ENCODE results near the gene DPAGT1.

Gene DPAGT1

DNA sequence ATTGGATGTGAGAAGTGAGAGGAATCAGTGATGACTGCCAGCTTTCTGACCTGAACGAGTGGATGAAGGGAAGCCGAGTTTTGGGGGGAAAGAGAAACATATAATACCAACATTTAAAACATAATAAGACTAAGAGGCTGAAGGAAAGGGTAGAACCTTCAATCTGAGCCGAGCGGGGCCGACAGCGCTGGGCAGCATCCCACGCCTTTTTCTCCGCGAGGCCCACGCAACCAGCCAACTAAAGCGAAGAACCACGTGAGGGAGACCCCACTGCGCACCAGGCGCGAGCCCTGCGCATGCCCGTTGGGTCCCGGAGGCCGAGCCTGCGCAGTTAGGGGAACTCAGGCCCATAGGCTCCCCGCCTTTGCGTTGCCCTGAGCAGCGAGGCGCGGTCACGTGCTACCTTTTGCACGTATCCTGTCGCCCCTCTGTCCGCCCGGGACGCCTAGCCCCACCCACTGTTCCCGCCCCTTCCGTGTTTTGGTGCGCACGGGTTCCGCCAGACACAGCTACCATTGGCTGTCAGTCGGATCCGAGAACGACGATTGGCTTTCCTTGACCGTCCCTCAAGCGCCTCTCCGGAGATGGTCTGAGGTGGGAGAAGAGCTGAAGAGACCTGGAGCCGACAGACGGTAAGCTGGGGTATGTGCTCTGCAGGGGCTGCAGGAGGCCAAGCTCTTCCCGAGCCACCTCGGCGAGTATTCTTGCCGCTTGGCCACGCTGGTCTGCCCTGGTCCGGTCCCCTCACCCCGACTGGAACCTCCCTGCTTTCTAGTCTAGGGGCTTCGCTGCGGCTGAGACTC is 19.6 kb upstream of the DPAGT1 start, which contains the start of gene HINFP (continued):
- TF ChIP-seq, protein P1, sequence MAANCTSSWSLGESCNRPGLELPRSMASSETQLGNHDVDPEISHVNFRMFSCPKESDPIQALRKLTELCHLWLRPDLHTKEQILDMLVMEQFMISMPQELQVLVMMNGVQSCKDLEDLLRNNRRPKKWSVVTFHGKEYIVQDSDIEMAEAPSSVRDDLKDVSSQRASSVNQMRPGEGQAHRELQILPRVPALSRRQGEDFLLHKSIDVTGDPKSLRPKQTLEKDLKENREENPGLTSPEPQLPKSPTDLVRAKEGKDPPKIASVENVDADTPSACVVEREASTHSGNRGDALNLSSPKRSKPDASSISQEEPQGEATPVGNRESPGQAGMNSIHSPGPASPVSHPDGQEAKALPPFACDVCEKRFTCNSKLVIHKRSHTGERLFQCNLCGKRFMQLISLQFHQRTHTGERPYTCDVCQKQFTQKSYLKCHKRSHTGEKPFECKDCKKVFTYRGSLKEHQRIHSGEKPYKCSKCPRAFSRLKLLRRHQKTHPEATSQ (tag by site-specific recombination; IDR thresholded peaks at IDR 0.05) = no peak
- TF ChIP-seq CTCF (tag by site-specific recombination; IDR thresholded peaks at IDR 0.05) (no peak), ZNF366 (tag by site-specific recombination; conservative IDR thresholded peaks at IDR 0.05) (peak; percentile 75), ZNF558 (tag by site-specific recombination; IDR thresholded peaks at IDR 0.05) (no peak), ZNF354C (tag by site-specific recombination; IDR thresholded peaks at IDR 0.05; ENCODE audit: borderline replicate concordance, low read depth) (no peak), FEZF1 (tag by site-specific recombination; IDR thresholded peaks at IDR 0.05) (no peak), MZF1 (tag by site-specific recombination; IDR thresholded peaks at IDR 0.05; ENCODE audit: borderline replicate concordance) (no peak), ZNF521 (tag by site-specific recombination; IDR thresholded peaks at IDR 0.05) (no peak), ZNF211 (tag by site-specific recombination; IDR thresholded peaks at IDR 0.05; ENCODE audit: low read depth) (no peak), ZSCAN23 (tag by site-specific recombination; IDR thresholded peaks at IDR 0.05) (0 out of 2 replicates have a peak, but pooled peaks have one; percentile 36), ZNF530 (tag by site-specific recombination; IDR thresholded peaks at IDR 0.05; ENCODE audit: low read depth) (no peak), SP3 (tag by site-specific recombination; IDR thresholded peaks at IDR 0.05) (peak; percentile 85), ZBTB17 (tag by site-specific recombination; IDR thresholded peaks at IDR 0.05) (no peak; the same call in 1 of the 2 replicates), GLI4 (tag by site-specific recombination; IDR thresholded peaks at IDR 0.05) (no peak), IKZF3 (tag by site-specific recombination; IDR thresholded peaks at IDR 0.05) (no peak), ZNF391 (tag by site-specific recombination; IDR thresholded peaks at IDR 0.05; ENCODE audit: borderline replicate concordance, low read depth) (no peak), ZNF148 (tag by site-specific recombination; IDR thresholded peaks at IDR 0.05; ENCODE audit: borderline replicate concordance) (no peak), ZNF132 (tag by site-specific recombination; IDR thresholded peaks at IDR 0.05; ENCODE audit: borderline replicate concordance) (no peak), ZNF423 (tag by site-specific recombination; IDR thresholded peaks at IDR 0.05) (no peak)
- TF ChIP-seq, protein P2, sequence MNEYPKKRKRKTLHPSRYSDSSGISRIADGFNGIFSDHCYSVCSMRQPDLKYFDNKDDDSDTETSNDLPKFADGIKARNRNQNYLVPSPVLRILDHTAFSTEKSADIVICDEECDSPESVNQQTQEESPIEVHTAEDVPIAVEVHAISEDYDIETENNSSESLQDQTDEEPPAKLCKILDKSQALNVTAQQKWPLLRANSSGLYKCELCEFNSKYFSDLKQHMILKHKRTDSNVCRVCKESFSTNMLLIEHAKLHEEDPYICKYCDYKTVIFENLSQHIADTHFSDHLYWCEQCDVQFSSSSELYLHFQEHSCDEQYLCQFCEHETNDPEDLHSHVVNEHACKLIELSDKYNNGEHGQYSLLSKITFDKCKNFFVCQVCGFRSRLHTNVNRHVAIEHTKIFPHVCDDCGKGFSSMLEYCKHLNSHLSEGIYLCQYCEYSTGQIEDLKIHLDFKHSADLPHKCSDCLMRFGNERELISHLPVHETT (tag by site-specific recombination; IDR thresholded peaks at IDR 0.05) = peak; percentile 69; the same call in 1 of the 2 replicates
- TF ChIP-seq, protein P3, sequence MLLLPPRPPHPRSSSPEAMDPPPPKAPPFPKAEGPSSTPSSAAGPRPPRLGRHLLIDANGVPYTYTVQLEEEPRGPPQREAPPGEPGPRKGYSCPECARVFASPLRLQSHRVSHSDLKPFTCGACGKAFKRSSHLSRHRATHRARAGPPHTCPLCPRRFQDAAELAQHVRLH (tag by site-specific recombination; IDR thresholded peaks at IDR 0.05) = peak; percentile 20; the same call in 1 of the 2 replicates
- TF ChIP-seq, protein P4, sequence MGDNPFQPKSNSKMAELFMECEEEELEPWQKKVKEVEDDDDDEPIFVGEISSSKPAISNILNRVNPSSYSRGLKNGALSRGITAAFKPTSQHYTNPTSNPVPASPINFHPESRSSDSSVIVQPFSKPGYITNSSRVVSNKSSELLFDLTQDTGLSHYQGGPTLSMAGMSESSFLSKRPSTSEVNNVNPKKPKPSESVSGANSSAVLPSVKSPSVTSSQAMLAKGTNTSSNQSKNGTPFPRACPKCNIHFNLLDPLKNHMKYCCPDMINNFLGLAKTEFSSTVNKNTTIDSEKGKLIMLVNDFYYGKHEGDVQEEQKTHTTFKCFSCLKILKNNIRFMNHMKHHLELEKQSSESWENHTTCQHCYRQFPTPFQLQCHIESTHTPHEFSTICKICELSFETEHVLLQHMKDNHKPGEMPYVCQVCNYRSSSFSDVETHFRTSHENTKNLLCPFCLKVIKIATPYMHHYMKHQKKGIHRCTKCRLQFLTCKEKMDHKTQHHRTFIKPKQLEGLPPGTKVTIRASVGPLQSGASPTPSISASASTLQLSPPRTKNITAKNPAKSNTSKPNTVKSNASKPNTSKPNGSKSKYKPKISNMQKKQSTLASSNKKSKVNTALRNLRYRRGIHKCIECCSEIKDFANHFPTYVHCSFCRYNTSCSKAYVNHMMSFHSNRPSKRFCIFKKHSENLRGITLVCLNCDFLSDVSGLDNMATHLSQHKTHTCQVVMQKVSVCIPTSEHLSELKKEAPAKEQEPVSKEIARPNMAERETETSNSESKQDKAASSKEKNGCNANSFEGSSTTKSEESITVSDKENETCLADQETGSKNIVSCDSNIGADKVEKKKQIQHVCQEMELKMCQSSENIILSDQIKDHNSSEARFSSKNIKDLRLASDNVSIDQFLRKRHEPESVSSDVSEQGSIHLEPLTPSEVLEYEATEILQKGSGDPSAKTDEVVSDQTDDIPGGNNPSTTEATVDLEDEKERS (tag by site-specific recombination; IDR thresholded peaks at IDR 0.05) = no peak
